ENCODE results near the gene GLE1. TPM values are rescaled to one million over a fixed set of nuclear protein-coding genes. Genes with fewer than 3 reads are reported as not detected.

Gene GLE1
- total and polyA plus RNA-seq, 2 donors (not counting 1 experiment from before 2014, with no cell fraction given): 11.8 to 30.3 TPM

GRCh38 chr9:128550770-128551656, 46.5 kb downstream of the GLE1 start:
- Histone ChIP-seq H4K20me1 (ENCODE audit: control insufficient read depth, insufficient read depth, low read length, poor library complexity, severe bottlenecking) (peaks cover 14% of the 10 kb centered on the region), H3K79me2 (ENCODE audit: control insufficient read depth, insufficient read depth, low read length) (peaks cover 33% of the 10 kb centered on the region), H3K4me3 (ENCODE audit: control extremely low read depth in 1 of 5, extremely low read depth in 1 of 5, insufficient read depth in 1 of 5, low read depth in 2 of 5, low read length in 4 of 5) (peak overlapping the region in 3 of 5 experiments; percentile 66 to 89 (median 77)), H3K4me2 (replicated peaks; ENCODE audit: low read depth, low read length, poor library complexity, severe bottlenecking) (peak overlapping the region; percentile 86), H3K27me3 (replicated peaks in 1 of 4; ENCODE audit: control extremely low read depth in 1 of 4, control insufficient read depth in 3 of 4, insufficient read depth in 4 of 4, low read length in 3 of 4) (no peaks in the 10 kb centered on the region), H2AFZ (ENCODE audit: insufficient read depth, low read depth, low read length, poor library complexity, severe bottlenecking) (peak overlapping the region; percentile 90), H3K9me3 (ENCODE audit: control extremely low read depth in 1 of 3, control insufficient read depth in 2 of 3, insufficient read depth in 1 of 3, low read length in 2 of 3) (no peaks in the 10 kb centered on the region), H3K27ac (ENCODE audit: low read length in 2 of 2) (peak overlapping the region; percentile 80 to 90), H3K36me3 (replicated peaks in 1 of 2; ENCODE audit: control extremely low read depth in 1 of 2, control insufficient read depth in 1 of 2, extremely low read depth in 1 of 2, insufficient read depth in 2 of 2, low read length in 1 of 2) (no peaks in the 10 kb centered on the region), H3K4me1 (ENCODE audit: control insufficient read depth in 2 of 2, insufficient read depth in 2 of 2, low read length in 2 of 2) (peaks cover 27 to 31% of the 10 kb centered on the region in 2 donors), H3K9ac (ENCODE audit: low read length) (peak overlapping the region; percentile 86)
- ChIA-PET POLR2A (interaction anchor here (0.5 to 0.6 kb wide), 4 partner anchors 95 to 1488 kb away, joined by 3 to 5 read pairs (median 3); no protein-coding TSS in a partner anchor), CTCF (interaction anchor here (0.7 to 1.7 kb wide), 4 partner anchors 8 to 180 kb away, joined by 3 to 4 read pairs (median 3); no protein-coding TSS in a partner anchor)
- Mint-ChIP-seq H3K4me3 (peak overlapping the region; percentile 16), H3K27ac (peak overlapping the region; percentile 90), H3K4me1 (peaks cover 9% of the 10 kb centered on the region), H3K9me3 (ENCODE audit: insufficient read depth) (no peaks in the 10 kb centered on the region), H3K27me3 (no peaks in the 10 kb centered on the region)
- no peak for DNase-seq
- intact Hi-C loops (cut with micrococcal nuclease): loop anchor here (5.0 to 10.0 kb wide), 4 partner anchors 114 to 356 kb away; partner anchors contain the start of genes CIZ1, COQ4, TRUB2 and ZER1
- WGBS (ENCODE audit: insufficient coverage): 87% methylated on average over 7 of the region's 11 CpGs
- no peak for ATAC-seq (ENCODE audit: low read depth)
- TF ChIP-seq, protein P1, sequence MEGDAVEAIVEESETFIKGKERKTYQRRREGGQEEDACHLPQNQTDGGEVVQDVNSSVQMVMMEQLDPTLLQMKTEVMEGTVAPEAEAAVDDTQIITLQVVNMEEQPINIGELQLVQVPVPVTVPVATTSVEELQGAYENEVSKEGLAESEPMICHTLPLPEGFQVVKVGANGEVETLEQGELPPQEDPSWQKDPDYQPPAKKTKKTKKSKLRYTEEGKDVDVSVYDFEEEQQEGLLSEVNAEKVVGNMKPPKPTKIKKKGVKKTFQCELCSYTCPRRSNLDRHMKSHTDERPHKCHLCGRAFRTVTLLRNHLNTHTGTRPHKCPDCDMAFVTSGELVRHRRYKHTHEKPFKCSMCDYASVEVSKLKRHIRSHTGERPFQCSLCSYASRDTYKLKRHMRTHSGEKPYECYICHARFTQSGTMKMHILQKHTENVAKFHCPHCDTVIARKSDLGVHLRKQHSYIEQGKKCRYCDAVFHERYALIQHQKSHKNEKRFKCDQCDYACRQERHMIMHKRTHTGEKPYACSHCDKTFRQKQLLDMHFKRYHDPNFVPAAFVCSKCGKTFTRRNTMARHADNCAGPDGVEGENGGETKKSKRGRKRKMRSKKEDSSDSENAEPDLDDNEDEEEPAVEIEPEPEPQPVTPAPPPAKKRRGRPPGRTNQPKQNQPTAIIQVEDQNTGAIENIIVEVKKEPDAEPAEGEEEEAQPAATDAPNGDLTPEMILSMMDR (IDR thresholded peaks at IDR 0.05): no peak
- no peak for TF ChIP-seq EZH2 (IDR thresholded peaks at IDR 0.05; ENCODE audit: borderline replicate concordance, insufficient read depth, low read depth, low read length, poor library complexity, severe bottlenecking)

Measured in B cell (primary cell).